ENCODE results near the gene SLC44A2. TPM values are rescaled to one million over a fixed set of nuclear protein-coding genes. Genes with fewer than 3 reads are reported as not detected.

SLC44A2 gene
- total and polyA plus RNA-seq, 7 donors: 12.9 to 88.6 (median 23.4) TPM

DNA sequence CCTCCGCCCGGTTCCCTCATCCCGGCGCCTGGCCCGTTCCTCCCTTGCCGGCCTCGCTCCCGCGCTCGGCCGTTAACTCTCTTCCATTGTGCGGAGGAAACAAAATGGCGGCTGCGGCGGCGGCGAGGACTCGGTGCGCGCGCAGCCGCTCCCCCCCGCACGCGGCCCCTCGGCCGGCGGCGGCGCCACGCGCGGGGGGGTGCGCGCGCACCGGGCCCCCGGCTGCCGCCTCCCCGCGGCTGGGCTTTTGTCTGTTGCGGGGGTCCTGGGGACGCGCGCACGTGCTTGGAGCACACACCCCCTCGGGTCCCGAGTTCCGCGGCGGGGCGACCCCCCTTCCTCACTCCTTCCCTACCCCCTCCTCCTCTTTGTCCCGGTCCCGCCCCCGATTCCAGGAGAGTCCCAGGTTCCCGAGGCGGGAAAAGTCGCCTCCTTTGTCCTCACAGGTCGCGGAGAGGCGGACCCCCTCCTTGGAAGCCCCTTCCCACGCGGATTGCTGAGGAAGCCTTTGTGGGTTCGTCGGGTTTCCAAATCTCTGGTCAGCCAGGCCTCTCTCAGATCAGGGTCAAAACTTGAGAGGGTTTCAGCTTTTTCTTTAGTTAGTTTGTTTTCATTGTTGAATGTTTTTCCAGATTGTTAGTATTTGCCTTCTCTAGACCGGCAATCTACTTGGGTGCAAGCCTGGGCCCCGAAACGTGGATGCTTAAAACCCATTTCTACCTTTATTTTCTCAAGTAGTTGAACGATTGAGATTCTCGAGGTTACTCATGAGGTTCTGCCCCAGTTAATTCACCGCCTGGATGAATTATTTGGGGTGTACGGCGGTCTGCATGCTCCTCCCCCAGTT lies 29.5 kb downstream of the SLC44A2 start:
- TF ChIP-seq EP300 (IDR thresholded peaks at IDR 0.05) (peak in 1 of 4 donors; percentile 23), POLR2A (IDR thresholded peaks at IDR 0.05) (no peak)
- Histone ChIP-seq H3K27ac (peak overlapping the region; percentile 95 to 100 (median 99)), H3K9me3 (no peaks in the 10 kb centered on the region), H3K4me1 (peaks cover 0 to 58% (median 48%) of the 10 kb centered on the region in 4 donors), H3K36me3 (no peaks in the 10 kb centered on the region), H3K27me3 (no peaks in the 10 kb centered on the region), H3K4me3 (peak overlapping the region; percentile 72 to 100 (median 98))
- 1% methylated on average over 73 of the region's 73 CpGs for WGBS, 2 donors
- DNase-seq: peak; percentile 85
- intact Hi-C loops (cut with DNase I): loop anchor here (2.0 to 5.0 kb wide), 2 partner anchors 42 to 152 kb away; partner anchors contain the start of gene KEAP1

- WGBS, 2 donors: 2 to 5% methylated on average over 16 of the region's 16 CpGs
- no peak for DNase-seq
- peak overlapping the region; percentile 72 to 100 (median 98) for H3K4me3 ChIP-seq
- H3K27ac ChIP-seq: peak overlapping the region; percentile 95 to 100 (median 99)
- no peaks in the 10 kb centered on the region for H3K9me3 ChIP-seq
- TF ChIP-seq, protein P1, sequence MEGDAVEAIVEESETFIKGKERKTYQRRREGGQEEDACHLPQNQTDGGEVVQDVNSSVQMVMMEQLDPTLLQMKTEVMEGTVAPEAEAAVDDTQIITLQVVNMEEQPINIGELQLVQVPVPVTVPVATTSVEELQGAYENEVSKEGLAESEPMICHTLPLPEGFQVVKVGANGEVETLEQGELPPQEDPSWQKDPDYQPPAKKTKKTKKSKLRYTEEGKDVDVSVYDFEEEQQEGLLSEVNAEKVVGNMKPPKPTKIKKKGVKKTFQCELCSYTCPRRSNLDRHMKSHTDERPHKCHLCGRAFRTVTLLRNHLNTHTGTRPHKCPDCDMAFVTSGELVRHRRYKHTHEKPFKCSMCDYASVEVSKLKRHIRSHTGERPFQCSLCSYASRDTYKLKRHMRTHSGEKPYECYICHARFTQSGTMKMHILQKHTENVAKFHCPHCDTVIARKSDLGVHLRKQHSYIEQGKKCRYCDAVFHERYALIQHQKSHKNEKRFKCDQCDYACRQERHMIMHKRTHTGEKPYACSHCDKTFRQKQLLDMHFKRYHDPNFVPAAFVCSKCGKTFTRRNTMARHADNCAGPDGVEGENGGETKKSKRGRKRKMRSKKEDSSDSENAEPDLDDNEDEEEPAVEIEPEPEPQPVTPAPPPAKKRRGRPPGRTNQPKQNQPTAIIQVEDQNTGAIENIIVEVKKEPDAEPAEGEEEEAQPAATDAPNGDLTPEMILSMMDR (IDR thresholded peaks at IDR 0.05): no peak
- no peak for TF ChIP-seq POLR2A (IDR thresholded peaks at IDR 0.05)
- no peak for TF ChIP-seq POLR2AphosphoS5 (IDR thresholded peaks at IDR 0.05)
- no peak for TF ChIP-seq EP300 (IDR thresholded peaks at IDR 0.05)
- no peaks in the 10 kb centered on the region for H3K27me3 ChIP-seq
- intact Hi-C loops (cut with DNase I): loop anchor here (2.0 kb wide), 1 partner anchor 153 kb away; the partner anchor contains the start of gene KEAP1
- H3K36me3 ChIP-seq: peaks cover 0 to 6% (median 0%) of the 10 kb centered on the region in 4 donors
- H3K4me1 ChIP-seq: peaks cover 0 to 67% (median 57%) of the 10 kb centered on the region in 4 donors
These were observed 30.3 kb downstream of the SLC44A2 start for GRCh38 chr19:10655457-10656312.

GRCh38 chr19:10660346-10660745 lies 35.0 kb downstream of the SLC44A2 start:
- H3K36me3 ChIP-seq: peaks cover 0 to 19% (median 0%) of the 10 kb centered on the region in 4 donors
- no peak overlapping the region for H3K4me3 ChIP-seq
- intact Hi-C loops (cut with DNase I): no loop called here
- no peak for DNase-seq
- TF ChIP-seq, protein P1 (IDR thresholded peaks at IDR 0.05): no peak
- TF ChIP-seq EP300 (IDR thresholded peaks at IDR 0.05): no peak
- no peak for TF ChIP-seq POLR2AphosphoS5 (IDR thresholded peaks at IDR 0.05)
- no peak for TF ChIP-seq POLR2A (IDR thresholded peaks at IDR 0.05)
- peaks cover 0 to 85% (median 63%) of the 10 kb centered on the region in 4 donors for H3K4me1 ChIP-seq
- H3K27ac ChIP-seq: no peak overlapping the region
- no peaks in the 10 kb centered on the region for H3K9me3 ChIP-seq
- 83 to 86% methylated on average over 5 of the region's 5 CpGs for WGBS, 2 donors
- H3K27me3 ChIP-seq: no peaks in the 10 kb centered on the region

DNA sequence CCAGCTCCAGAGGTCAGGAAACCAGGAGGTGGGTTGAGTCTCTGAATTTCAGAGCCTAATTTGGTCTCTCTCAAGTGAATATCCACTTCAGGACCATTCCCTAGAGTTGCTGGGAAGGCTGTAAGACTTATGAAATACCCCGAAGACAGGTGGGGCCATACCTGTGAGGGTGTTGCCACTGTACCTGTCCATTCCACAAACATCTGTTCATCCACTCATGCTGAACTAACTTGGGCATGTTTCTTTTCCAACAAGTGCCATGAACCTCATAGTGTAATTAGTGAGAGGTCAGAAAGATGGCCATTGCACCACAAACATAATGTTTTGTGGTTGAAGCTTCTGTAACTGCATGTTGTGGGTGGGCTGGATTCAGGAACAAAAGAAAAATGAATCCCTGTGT lies 36.6 kb downstream of the SLC44A2 start:
- Histone ChIP-seq H3K27me3 (no peaks in the 10 kb centered on the region), H3K4me1 (peaks cover 0 to 69% (median 52%) of the 10 kb centered on the region in 4 donors), H3K9me3 (no peaks in the 10 kb centered on the region), H3K27ac (no peak overlapping the region), H3K36me3 (peaks cover 0 to 19% (median 0%) of the 10 kb centered on the region in 4 donors), H3K4me3 (no peak overlapping the region)
- intact Hi-C loops (cut with DNase I): no loop called here
- TF ChIP-seq EP300 (IDR thresholded peaks at IDR 0.05) (no peak), POLR2A (IDR thresholded peaks at IDR 0.05) (no peak), POLR2AphosphoS5 (IDR thresholded peaks at IDR 0.05) (no peak)
- TF ChIP-seq, protein P1 (IDR thresholded peaks at IDR 0.05): no peak
- WGBS, 2 donors: 54 to 64% methylated on average over 1 of the region's 1 CpG
- no peak for DNase-seq
